Hepatocyte (in vitro differentiated cells): Measurements from ENCODE around the gene RANBP17. TPM values are rescaled to one million over a fixed set of nuclear protein-coding genes. Genes with fewer than 3 reads are reported as not detected.
"Not testable (repeated sequence)": the region's sequence is repeated elsewhere in the genome, so short reads cannot be mapped to it uniquely, and the experiment has no call there.

Experiments used
- DNase-seq: peaks from one replicate; pipeline ENCODE4 v3.0.0-alpha.2; 2016; ENCODE audit warnings: low spot score
- H2AFZ ChIP-seq: fragments of 200-600 bp; sonication (generic); 2 replicates; pipeline ENCODE4 v1.6.0; 2016; ENCODE audit warnings: antibody characterized with exemption, mild to moderate bottlenecking
- H3K27ac ChIP-seq: fragments of 200-600 bp; sonication (generic); 2 replicates; pipeline ENCODE4 v1.5.1; 2016; ENCODE audit warnings: mild to moderate bottlenecking
- H3K27me3 ChIP-seq: fragments of 200-600 bp; sonication (generic); 2 replicates; pipeline ENCODE4 v1.6.1; 2016
- H3K36me3 ChIP-seq: fragments of 200-600 bp; sonication (generic); replicated peaks from 2 replicates; pipeline ENCODE4 v1.5.1; 2016; ENCODE audit warnings: low read depth; ENCODE audit not compliant: insufficient read depth
- H3K4me1 ChIP-seq: fragments of 200-600 bp; sonication (generic); 2 replicates; pipeline ENCODE4 v1.5.1; 2016; ENCODE audit warnings: mild to moderate bottlenecking, moderate library complexity; ENCODE audit not compliant: insufficient read depth
- H3K4me2 ChIP-seq: fragments of 200-600 bp; sonication (generic); 2 replicates; pipeline ENCODE4 v1.6.0; 2016
- H3K4me3 ChIP-seq: fragments of 200-600 bp; sonication (generic); 2 replicates; pipeline ENCODE4 v1.5.1; 2016; ENCODE audit warnings: mild to moderate bottlenecking
- H3K79me2 ChIP-seq: fragments of 200-600 bp; sonication (generic); 2 replicates; pipeline ENCODE4 v1.6.0; 2017; ENCODE audit warnings: mild to moderate bottlenecking
- H3K9me2 ChIP-seq: fragments of 200-600 bp; sonication (generic); replicated peaks from 2 replicates; pipeline ENCODE4 v1.6.0; 2017; ENCODE audit warnings: mild to moderate bottlenecking; ENCODE audit not compliant: insufficient read depth
- H3K9me3 ChIP-seq: fragments of 200-600 bp; sonication (generic); 2 replicates; pipeline ENCODE4 v1.5.1; 2016; ENCODE audit warnings: low read depth, mild to moderate bottlenecking
- H4K20me1 ChIP-seq: fragments of 200-600 bp; sonication (generic); 2 replicates; pipeline ENCODE4 v1.6.0; 2016; ENCODE audit warnings: mild to moderate bottlenecking; ENCODE audit not compliant: insufficient read depth, poor library complexity, severe bottlenecking
- EZH2 ChIP-seq: fragments of 200-600 bp; sonication (generic); IDR thresholded peaks from 2 replicates; pipeline ENCODE4 v1.6.1; 2016; ENCODE audit warnings: antibody characterized with exemption, mild to moderate bottlenecking, borderline replicate concordance
- EZH2phosphoT487 ChIP-seq: fragments of 200-600 bp; sonication (generic); IDR thresholded peaks from one replicate; pipeline ENCODE4 v1.6.1; 2018; ENCODE audit warnings: antibody characterized with exemption, mild to moderate bottlenecking, low read depth, moderate library complexity; ENCODE audit not compliant: unreplicated experiment, severe bottlenecking
- WGBS: methylation state at CpG from one replicate; pipeline ENCODE4 v1.1.6; 2016; ENCODE audit warnings: low lambda C conversion rate; ENCODE audit errors: missing lambda C conversion rate; 5-methylcytosine and 5-hydroxymethylcytosine counted together
- polyA plus RNA-seq: library from polyadenylated mRNA; unstranded; fragments of >200 nt; fragmentation: Nextera tagmentation; extraction: Ambion mirVana; gene quantifications from 2 replicates; pipeline ENCODE4 v1.2.1, GENCODE V29; 2016
- total RNA-seq: library from RNA; depleted of rRNA; stranded (reverse); fragments of >200 nt; gene quantifications from 2 replicates; pipeline ENCODE4 v1.2.3, GENCODE V29; 2014
- TF ChIP-seq, protein P1 (sequence below): fragments of 200-600 bp; sonication (generic); IDR thresholded peaks from 2 replicates; pipeline ENCODE4 v1.5.1; 2016; ENCODE audit warnings: antibody characterized with exemption, mild to moderate bottlenecking; ENCODE audit not compliant: poor library complexity

The RANBP17 gene
- total and polyA plus RNA-seq, 2 experiments from 2014 or later = 11.7 to 17.1 TPM

DNA sequence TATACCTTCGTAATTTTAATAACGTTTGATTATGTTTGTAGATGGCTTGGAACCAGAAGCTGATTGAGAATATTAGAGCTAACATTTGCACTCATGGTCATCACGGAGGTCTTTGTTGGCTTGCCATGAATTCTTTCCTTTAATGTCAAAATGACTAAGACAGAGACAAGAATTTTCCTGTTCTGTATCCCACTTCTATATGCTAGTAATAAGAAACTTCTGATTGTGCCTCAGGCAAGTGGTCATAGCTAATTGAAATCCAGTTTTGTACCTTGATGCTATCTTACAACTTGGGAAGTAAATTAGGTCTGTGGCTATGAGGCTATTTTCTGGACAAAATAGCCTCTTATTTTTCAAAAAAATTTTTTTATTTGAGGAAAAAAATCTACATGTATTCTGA lies 167.6 kb downstream of the RANBP17 start:
- no peaks in the 10 kb centered on the region for H3K79me2 ChIP-seq
- H3K27ac ChIP-seq = no peak overlapping the region

GRCh38 chr5:171031977-171032376 lies 170.2 kb downstream of the RANBP17 start:
- 69% methylated on average over 2 of the region's 2 CpGs for WGBS
- Histone ChIP-seq H2AFZ (no peak overlapping the region), H3K27me3 (no peaks in the 10 kb centered on the region), H4K20me1 (no peaks in the 10 kb centered on the region), H3K9me3 (no peaks in the 10 kb centered on the region), H3K9me2 (no peaks in the 10 kb centered on the region), H3K79me2 (no peaks in the 10 kb centered on the region), H3K36me3 (no peaks in the 10 kb centered on the region), H3K4me1 (no peaks in the 10 kb centered on the region), H3K27ac (no peak overlapping the region), H3K4me2 (no peak overlapping the region), H3K4me3 (no peak overlapping the region)
- TF ChIP-seq, protein P1, sequence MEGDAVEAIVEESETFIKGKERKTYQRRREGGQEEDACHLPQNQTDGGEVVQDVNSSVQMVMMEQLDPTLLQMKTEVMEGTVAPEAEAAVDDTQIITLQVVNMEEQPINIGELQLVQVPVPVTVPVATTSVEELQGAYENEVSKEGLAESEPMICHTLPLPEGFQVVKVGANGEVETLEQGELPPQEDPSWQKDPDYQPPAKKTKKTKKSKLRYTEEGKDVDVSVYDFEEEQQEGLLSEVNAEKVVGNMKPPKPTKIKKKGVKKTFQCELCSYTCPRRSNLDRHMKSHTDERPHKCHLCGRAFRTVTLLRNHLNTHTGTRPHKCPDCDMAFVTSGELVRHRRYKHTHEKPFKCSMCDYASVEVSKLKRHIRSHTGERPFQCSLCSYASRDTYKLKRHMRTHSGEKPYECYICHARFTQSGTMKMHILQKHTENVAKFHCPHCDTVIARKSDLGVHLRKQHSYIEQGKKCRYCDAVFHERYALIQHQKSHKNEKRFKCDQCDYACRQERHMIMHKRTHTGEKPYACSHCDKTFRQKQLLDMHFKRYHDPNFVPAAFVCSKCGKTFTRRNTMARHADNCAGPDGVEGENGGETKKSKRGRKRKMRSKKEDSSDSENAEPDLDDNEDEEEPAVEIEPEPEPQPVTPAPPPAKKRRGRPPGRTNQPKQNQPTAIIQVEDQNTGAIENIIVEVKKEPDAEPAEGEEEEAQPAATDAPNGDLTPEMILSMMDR = no peak
- no peak for TF ChIP-seq EZH2
- no peak for TF ChIP-seq EZH2phosphoT487
- DNase-seq = no peak

More for the DNA sequence above, 167.6 kb downstream of the RANBP17 start:
- H3K4me1 ChIP-seq = no peaks in the 10 kb centered on the region
- no peak for DNase-seq
- TF ChIP-seq, protein P1 = no peak
- TF ChIP-seq EZH2phosphoT487 = no peak
- no peak for TF ChIP-seq EZH2
- no peaks in the 10 kb centered on the region for H3K36me3 ChIP-seq
- H3K9me2 ChIP-seq = no peaks in the 10 kb centered on the region
- no peaks in the 10 kb centered on the region for H3K9me3 ChIP-seq
- no peak overlapping the region for H3K4me3 ChIP-seq
- H3K27me3 ChIP-seq = no peaks in the 10 kb centered on the region
- no peak overlapping the region for H3K4me2 ChIP-seq
- WGBS = 90% methylated on average over 3 of the region's 3 CpGs
- no peaks in the 10 kb centered on the region for H4K20me1 ChIP-seq
- H2AFZ ChIP-seq = no peak overlapping the region

- no peak for DNase-seq
- no peak overlapping the region for H2AFZ ChIP-seq
- no peaks in the 10 kb centered on the region for H3K36me3 ChIP-seq
- H3K4me3 ChIP-seq = no peak overlapping the region
- H3K27me3 ChIP-seq = no peaks in the 10 kb centered on the region
- H3K9me3 ChIP-seq = no peaks in the 10 kb centered on the region
- TF ChIP-seq, protein P1 = no peak
- TF ChIP-seq EZH2 (no peak), EZH2phosphoT487 (no peak)
- no peaks in the 10 kb centered on the region for H4K20me1 ChIP-seq
- no peaks in the 10 kb centered on the region for H3K9me2 ChIP-seq
- H3K4me2 ChIP-seq = no peak overlapping the region
- H3K27ac ChIP-seq = no peak overlapping the region
- 86% methylated on average over 2 of the region's 2 CpGs for WGBS
- H3K79me2 ChIP-seq = no peaks in the 10 kb centered on the region
- H3K4me1 ChIP-seq = no peaks in the 10 kb centered on the region
Measured at GRCh38 chr5:171032435-171032973, 170.7 kb downstream of the RANBP17 start.

- not testable (repeated sequence) for H3K79me2 ChIP-seq, DNase-seq, H3K27me3 ChIP-seq, H4K20me1 ChIP-seq, H3K4me1 ChIP-seq, H3K4me2 ChIP-seq, H3K9me3 ChIP-seq, H3K9me2 ChIP-seq, H3K27ac ChIP-seq, H3K36me3 ChIP-seq, H2AFZ ChIP-seq, H3K4me3 ChIP-seq
- WGBS = 100% methylated on average over 2 of the region's 2 CpGs
Measured at GRCh38 chr5:171041893-171042292, 180.1 kb downstream of the RANBP17 start.
